ENCODE data around the gene L1TD1. TPM values are rescaled to one million over a fixed set of nuclear protein-coding genes. Genes with fewer than 3 reads are reported as not detected.

L1TD1 gene
- total RNA-seq, 4 donors from 2014 or later, result not detected

DNA sequence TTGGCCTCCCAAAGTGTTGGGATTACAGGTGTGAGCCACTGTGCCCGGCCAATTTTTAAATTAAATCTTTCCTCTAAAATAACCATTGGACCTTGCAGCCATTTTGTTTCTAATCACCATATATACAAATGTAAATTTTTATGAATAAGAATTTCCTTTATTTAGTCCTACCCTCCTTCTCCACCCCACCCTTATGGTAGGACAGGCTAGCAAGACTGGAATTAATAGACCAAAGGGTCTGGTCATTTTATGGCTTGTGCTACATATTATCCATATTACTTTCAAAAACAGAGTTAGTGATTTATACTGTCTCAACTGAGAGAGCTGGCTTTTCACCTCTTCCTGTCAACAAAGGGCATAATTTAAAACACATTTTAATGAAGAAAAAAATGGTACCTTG, 26.5 kb downstream of the L1TD1 start:
- H3K36me3 ChIP-seq, result no peaks in the 10 kb centered on the region
- no peak overlapping the region for H3K4me3 ChIP-seq
- no peaks in the 10 kb centered on the region for H3K27me3 ChIP-seq
- intact Hi-C loops (cut with DNase I; ENCODE audit: low total_unique reads), result no loop called here
- ATAC-seq (no peak), DNase-seq (no peak)
- TF ChIP-seq, protein P1, sequence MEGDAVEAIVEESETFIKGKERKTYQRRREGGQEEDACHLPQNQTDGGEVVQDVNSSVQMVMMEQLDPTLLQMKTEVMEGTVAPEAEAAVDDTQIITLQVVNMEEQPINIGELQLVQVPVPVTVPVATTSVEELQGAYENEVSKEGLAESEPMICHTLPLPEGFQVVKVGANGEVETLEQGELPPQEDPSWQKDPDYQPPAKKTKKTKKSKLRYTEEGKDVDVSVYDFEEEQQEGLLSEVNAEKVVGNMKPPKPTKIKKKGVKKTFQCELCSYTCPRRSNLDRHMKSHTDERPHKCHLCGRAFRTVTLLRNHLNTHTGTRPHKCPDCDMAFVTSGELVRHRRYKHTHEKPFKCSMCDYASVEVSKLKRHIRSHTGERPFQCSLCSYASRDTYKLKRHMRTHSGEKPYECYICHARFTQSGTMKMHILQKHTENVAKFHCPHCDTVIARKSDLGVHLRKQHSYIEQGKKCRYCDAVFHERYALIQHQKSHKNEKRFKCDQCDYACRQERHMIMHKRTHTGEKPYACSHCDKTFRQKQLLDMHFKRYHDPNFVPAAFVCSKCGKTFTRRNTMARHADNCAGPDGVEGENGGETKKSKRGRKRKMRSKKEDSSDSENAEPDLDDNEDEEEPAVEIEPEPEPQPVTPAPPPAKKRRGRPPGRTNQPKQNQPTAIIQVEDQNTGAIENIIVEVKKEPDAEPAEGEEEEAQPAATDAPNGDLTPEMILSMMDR (IDR thresholded peaks at IDR 0.05 in 4 of 5, conservative IDR thresholded peaks at IDR 0.05 in 1 of 5), result no peak
- no peak for TF ChIP-seq POLR2A (IDR thresholded peaks at IDR 0.05)
- H3K27ac ChIP-seq, result no peak overlapping the region
- no peaks in the 10 kb centered on the region for H3K9me3 ChIP-seq
- in situ Hi-C loops (cut with MboI; ENCODE audit: low sequenced_read_pairs in 4 of 4), result no loop called here
- no peaks in the 10 kb centered on the region for H3K4me1 ChIP-seq

DNA sequence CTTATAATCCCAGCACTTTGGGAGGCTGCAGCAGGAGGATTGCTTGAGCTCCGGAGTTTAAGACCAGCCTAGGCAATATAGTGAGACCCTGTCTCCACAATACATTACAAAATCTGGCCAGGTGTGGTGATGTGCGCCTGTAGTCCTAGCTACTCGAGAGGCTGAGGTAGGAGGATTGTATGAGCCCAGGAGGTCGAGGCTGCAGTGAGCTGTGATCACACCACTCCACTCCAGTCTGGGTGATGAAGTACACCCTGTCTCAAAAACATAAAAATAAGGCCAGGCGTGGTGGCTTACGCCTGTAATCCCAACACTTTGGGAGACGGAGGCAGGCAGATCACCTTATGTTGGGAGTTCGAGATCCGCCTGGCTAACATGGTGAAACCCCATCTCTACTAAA, 27.7 kb downstream of the L1TD1 start:
- Histone ChIP-seq H3K27ac (no peak overlapping the region), H3K27me3 (no peaks in the 10 kb centered on the region), H3K4me3 (no peak overlapping the region), H3K9me3 (no peaks in the 10 kb centered on the region), H3K4me1 (no peaks in the 10 kb centered on the region), H3K36me3 (no peaks in the 10 kb centered on the region)
- DNase-seq, result no peak
- intact Hi-C loops (cut with DNase I; ENCODE audit: low total_unique reads) (no loop called here), in situ Hi-C loops (cut with MboI; ENCODE audit: low sequenced_read_pairs in 4 of 4) (no loop called here)
- TF ChIP-seq, protein P1 (IDR thresholded peaks at IDR 0.05 in 4 of 5, conservative IDR thresholded peaks at IDR 0.05 in 1 of 5), result no peak
- no peak for TF ChIP-seq POLR2A (IDR thresholded peaks at IDR 0.05)
- no peak for ATAC-seq

DNA sequence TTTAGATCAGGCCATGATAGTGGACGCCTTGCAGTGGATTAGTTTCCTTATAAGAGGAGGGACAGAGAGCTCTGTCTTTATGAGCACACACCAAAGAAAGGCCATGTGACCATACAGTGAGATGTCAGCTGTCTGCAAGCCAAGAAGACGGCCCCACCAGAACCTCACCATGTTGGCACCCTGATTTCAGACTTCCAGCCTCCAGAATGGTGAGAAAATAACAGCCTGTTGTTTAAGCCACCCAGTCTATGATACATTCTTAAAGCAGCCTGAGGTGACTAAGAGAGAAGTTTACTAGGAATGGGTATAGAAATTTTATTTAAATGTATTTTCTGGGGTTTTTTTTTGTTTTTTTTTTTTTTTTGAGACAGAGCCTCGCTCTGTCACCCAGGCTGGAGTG, 29.5 kb downstream of the L1TD1 start:
- Histone ChIP-seq H3K4me1 (no peaks in the 10 kb centered on the region), H3K36me3 (no peaks in the 10 kb centered on the region), H3K27ac (no peak overlapping the region), H3K27me3 (no peaks in the 10 kb centered on the region), H3K4me3 (no peak overlapping the region), H3K9me3 (no peaks in the 10 kb centered on the region)
- no peak for TF ChIP-seq POLR2A (IDR thresholded peaks at IDR 0.05)
- TF ChIP-seq, protein P1 (IDR thresholded peaks at IDR 0.05 in 4 of 5, conservative IDR thresholded peaks at IDR 0.05 in 1 of 5), result no peak
- no peak for DNase-seq
- in situ Hi-C loops (cut with MboI; ENCODE audit: low sequenced_read_pairs in 4 of 4) (no loop called here), intact Hi-C loops (cut with DNase I; ENCODE audit: low total_unique reads) (no loop called here)
- ATAC-seq, result no peak

DNA sequence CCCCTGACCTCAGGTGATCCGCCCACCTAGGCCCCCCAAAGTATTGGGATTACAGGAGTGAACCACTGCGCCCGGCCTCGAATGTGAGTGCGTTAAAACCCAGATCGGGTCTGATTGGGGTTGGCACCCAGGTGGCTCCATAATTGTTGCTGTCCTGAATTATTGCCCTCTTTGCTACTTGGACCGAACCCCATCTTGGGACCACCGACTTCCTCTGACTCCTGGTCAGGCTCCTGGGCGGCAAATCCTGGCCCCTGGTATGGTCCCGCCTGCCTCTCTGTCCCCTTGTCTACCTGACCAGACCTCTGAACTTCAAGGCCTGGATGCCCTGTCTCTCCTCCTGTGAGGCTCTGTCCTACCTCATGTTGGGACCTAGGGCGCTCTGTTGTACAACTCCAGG, 32.8 kb downstream of the L1TD1 start:
- TF ChIP-seq POLR2A (IDR thresholded peaks at IDR 0.05), result no peak
- TF ChIP-seq, protein P1 (IDR thresholded peaks at IDR 0.05 in 4 of 5, conservative IDR thresholded peaks at IDR 0.05 in 1 of 5), result no peak
- H3K36me3 ChIP-seq, result no peaks in the 10 kb centered on the region
- no peak overlapping the region for H3K27ac ChIP-seq
- no peaks in the 10 kb centered on the region for H3K9me3 ChIP-seq
- intact Hi-C loops (cut with DNase I; ENCODE audit: low total_unique reads) (no loop called here), in situ Hi-C loops (cut with MboI; ENCODE audit: low sequenced_read_pairs in 4 of 4) (no loop called here)
- H3K4me1 ChIP-seq, result no peaks in the 10 kb centered on the region
- DNase-seq (no peak), ATAC-seq (no peak)
- no peaks in the 10 kb centered on the region for H3K27me3 ChIP-seq
- H3K4me3 ChIP-seq, result no peak overlapping the region

DNA sequence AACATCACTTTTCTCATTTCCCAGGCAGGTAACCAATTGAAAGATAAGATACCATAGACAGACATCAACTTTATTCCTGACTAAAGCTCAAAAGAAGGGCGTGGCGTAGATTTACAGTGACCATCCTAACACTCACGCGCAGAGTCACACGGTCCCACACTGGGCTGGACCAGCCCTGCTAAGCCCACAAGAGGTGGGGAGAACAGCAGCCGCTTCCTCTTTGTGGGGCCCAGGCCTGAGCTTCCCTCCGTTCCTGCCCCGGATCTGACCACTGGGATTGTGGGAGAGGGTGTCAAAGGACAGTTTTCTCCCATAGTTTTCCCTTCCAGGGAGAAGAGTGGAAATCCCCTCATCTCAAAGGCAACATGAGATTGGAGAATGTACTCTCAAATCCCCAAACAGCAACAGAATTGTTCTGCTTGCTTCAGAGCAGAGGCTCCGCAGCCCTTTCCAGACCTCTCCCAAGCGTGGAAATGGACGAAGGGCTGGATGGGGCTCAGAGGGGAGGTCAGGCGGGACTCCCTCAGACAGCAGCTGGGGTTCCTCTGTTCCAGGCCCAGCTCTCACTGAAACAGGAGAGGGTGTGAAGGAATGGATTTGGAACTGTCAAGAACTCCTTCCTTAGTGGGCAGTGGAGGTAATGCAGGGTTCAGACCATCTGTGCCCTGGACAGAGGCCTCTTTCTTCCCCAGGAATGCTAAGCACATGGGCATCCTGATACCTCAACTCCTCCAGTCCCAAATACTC, 33.7 kb downstream of the L1TD1 start:
- intact Hi-C loops (cut with DNase I; ENCODE audit: low total_unique reads), result no loop called here
- TF ChIP-seq, protein P1 (IDR thresholded peaks at IDR 0.05 in 4 of 5, conservative IDR thresholded peaks at IDR 0.05 in 1 of 5), result no peak
- no peak for TF ChIP-seq POLR2A (IDR thresholded peaks at IDR 0.05)
- ATAC-seq (no peak), DNase-seq (no peak)
- Histone ChIP-seq H3K4me3 (no peak overlapping the region), H3K36me3 (no peaks in the 10 kb centered on the region), H3K9me3 (no peaks in the 10 kb centered on the region), H3K27ac (no peak overlapping the region), H3K4me1 (no peaks in the 10 kb centered on the region), H3K27me3 (no peaks in the 10 kb centered on the region)
- in situ Hi-C loops (cut with MboI; ENCODE audit: low sequenced_read_pairs in 4 of 4), result no loop called here
